HG03103 (cell line): Measurements from ENCODE around the gene SYT15.
"Not testable (repeated sequence)": the region's sequence is repeated elsewhere in the genome, so short reads cannot be mapped to it uniquely, and the experiment has no call there.

Experiments used
- ATAC-seq: cut with Tn5 transposase; IDR thresholded peaks from one replicate; pipeline ENCODE4 v1.9.1; 2021; ENCODE audit warnings: low read depth; ENCODE audit not compliant: unreplicated experiment

SYT15 gene

DNA sequence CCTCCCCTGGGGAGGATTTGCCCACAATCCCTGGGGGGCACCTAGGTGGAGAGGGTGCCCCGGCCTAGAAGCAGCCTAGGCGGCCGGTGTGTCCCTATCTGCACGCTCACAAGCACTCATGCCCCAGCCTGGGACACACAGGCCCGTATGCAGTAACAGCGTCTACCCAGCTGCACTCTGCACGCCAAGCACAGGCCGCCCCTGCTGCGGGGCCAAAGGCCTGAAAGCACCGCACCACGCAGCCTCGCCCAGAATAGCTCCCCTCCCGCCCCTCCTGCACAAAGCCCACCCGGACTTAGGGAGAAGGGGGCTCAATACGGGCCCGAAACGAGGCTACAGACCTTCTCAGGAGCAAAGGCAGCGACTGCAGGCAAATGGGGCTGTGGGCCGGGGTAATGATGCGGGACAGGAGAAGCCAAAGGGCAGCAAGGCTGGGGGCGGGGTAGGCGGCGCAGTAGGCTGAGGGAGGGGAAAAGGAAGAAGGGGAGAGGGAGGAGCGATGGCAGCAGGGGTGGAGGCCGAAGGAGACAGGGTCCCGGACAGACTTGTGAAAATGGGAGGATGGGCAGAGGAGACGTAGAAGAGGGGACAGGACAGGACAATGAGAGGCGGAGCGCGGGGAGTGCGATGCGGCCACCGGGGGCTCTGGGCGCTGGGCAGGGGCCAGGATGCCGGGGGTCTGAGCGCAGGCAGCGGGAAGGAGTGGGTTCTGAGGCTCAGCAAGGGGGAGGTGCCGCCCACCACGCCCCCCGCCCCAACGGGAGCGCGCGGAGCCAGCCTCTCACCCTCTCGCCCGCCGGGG is 23.0 kb upstream of the SYT15 start:
- ATAC-seq: no peak

DNA sequence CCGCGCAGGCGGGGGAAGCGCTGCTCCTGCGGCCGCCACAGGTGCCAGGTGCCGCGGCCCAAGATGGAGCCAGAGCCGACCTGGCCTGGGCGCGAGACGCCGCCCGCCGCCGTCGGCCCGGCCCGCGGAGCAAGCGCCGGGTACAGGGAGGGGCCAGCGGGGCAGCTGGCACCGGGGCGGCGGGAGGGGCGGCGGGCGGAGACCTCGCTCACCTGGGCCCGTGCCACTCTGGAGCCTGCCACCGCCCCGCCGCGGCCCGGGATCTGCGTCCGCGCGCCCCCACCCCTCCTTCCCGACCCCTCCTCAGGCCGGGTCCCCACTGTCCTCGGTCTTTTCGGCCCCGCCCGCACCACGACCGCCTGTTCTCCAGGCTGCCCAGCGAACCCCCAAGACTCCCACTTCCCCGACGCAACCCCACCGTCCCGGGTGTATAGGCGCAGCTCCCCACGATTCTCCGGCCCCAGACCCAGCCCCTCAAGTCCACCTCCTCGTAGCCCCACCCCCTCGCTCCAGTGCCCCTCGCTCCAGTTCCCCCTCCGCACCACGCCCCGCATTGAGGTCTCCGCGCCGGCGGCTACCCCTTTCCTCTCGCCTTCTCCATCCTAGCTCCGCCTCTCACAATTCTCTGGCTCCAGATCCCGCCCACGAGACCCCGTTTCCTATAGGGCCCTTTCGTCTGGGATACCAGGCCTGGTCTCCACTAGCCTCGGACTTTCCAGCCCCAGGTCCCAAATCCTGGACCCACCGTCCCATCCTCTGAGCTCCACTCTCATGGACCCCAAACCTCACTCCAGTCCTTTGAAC is 22.2 kb upstream of the SYT15 start, which contains the start of gene GPRIN2:
Gene GPRIN2 (minus strand): TSS at position 144 of the 804 bp plus-strand sequence. CDS start 5,922 bp downstream, outside the sequence.
- ATAC-seq: no peak

DNA sequence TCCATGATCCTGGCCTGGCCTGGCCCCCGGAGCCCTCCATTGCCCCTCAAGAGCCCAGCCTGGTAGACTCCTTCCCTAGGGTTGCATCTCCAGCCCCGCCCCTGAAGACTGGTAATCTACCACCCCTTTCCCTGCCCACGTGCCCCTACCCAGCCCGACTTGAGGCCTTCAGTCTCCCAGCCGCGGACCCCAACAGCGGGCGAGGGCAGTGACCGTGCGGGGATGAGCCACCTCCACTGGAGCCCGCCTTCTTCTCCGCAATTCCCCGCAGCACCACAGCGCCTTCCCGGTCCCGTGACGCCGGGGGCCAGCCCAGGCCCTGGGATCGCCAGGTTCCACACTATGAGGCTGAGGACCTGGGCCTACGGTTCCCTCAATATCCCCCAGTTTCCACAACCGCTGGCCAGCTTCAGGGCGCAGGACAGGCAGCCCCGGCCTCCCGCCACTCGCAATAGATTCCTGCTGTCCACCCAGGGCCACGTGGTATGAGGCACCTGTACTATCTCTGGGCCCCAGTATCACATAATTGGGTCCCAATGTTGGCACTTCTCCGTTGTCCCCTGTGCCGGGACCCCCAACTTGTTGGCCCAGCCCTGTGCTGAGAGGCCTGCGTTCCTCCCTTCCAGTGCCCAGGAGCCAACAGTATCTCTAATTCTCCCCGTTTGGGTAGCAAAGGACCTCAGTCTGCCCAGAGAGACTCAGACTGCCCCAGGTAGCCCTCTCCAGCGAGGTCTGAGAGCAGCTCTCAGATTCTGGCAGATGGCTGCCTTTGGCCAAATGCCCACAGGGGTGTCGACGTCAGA is 21.4 kb upstream of the SYT15 start:
- ATAC-seq: no peak

DNA sequence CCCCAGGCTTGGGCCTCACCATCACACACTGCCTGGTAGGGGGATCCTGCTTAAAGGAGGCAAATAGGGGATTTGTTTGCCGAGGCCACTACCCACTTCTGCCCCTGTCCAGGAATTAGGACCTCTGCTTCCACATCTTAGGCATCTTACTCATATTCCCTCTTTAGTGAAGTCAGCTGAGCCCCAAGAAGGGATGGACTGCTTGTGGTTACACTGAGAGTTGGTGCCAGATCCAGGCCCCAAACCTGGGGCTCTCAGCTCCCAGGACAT is 20.9 kb upstream of the SYT15 start:
- ATAC-seq: no peak

DNA sequence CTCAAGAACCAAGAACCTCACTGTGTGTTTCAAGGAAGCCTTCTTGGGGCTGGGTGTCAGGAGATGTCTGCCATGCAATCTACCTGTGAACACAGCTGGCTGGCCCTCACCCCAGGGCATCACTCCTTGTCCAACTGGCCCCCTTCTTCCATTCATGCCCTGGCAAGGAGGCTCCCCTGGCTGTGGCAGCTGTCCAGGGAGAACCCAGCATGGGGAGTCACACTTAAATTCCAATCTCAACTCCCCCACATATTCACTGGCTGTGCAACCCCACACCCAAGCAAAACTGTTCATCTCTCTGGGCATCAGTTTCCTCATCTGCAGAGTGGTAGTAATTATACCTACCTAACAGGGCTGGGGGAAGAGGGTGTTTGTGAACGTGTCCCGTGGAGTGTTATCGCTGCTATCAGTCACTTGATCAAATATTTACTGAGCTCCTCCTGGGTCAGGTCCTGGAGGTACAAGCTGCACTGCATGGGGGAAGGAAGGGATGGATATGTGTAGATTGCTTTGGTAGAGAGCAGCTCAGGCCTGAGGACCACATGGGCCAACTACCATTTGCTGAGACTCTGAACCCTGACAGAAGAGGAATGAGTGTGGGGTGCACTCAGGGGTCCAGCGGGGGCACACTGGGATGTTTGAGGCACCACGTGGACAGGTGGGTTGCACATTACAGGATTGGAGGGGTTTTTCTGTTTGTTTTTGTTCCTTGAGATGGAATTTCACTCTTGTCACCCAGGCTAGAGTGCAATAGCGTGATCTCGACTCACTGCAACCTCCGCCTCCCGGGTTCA is 20.3 kb upstream of the SYT15 start:
- ATAC-seq: no peak

DNA sequence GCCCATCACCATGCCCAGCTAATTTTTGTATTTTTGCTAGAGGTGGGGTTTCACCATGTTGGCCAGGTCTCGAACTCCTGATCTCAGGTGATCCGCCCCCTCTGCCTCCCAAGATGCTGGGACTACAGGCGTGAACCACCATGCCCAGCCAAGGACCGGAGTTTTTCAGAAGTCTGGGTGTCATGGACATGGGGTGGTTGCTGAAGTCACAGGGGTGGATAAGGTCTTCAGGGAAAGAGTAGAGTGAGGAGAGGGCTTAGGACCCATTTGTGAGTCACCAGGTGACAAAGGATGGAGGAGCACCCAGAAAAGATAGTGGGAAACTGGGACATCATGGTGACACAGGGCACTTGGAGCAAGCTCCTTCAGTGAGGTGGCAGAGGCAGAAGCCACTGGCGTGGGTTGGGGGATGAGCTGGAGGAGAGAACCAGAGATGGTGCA is 19.7 kb upstream of the SYT15 start:
- ATAC-seq: no peak

DNA sequence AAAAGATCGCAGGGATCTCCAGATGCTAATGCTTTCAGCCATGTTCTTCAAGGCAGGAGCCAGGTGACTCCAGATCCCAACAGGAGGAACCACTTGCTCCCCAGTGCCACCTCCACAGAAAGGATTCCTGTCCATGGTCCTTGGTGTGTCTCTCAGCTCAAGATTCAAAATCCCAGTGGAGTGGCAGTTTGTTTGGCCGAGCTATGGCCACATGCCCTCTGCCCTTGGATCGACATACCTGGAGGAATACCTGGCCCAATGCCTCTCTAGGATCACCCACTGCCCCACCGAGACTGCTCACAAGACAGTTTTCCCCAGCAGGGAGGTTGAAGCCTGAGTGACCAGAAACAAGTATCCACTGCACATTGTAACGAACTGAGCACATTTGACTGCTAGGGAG is 18.5 kb upstream of the SYT15 start:
- ATAC-seq: no peak

DNA sequence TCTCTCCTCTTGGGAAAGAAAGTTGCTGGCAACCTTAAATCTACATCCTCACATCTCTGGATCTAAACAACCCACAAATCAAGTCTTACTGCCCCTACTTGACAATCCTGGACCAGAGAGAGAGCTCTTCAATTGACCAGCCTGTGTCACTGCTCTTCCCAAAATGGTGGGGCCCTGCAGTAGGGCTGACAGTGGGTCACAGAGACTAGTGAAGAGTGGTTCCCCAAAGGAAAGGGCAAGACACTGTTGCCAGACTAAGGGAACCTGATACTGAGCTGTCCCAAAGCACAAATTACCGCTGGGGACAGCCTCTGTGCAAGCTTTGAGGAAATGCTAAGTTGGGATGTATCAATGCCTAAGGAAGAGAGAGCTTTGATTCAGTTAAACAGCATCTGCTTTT is 18.0 kb upstream of the SYT15 start:
- ATAC-seq: no peak

DNA sequence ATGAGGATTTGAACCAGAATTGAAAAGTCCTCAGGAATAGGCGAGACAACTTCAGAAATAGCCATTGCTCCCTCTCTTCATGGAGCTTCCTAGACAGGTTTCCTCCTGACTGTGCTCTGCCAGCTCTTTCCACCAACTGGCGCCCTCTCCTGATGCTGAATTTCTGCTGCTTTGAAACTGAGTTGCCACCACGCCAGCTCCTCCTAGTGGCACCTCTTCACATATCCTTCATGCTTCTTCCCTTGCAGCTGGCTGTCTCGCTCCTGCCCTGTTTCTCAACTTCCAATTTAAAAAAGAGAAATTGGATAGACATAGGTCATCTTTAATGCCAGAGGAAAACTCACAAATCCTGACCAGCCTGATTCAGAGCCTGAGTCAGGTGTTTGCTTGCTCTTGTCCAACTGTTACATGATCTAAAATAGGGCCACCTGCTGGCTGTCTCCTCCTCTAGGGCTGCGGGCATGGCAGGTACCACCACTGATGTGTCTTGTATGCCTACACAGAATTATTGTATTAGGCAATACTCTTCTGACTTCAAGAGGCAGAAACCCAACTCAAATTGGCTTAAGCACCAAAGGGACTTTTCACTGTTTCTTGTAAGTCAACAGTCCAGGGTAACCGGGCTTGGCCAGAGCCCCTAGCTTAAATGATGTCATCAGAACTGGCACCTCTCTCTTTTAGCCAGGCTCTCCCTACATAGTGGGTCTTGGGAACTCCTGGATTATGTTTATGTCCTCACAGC is 13.2 kb upstream of the SYT15 start:
- ATAC-seq: peak; percentile 84

DNA sequence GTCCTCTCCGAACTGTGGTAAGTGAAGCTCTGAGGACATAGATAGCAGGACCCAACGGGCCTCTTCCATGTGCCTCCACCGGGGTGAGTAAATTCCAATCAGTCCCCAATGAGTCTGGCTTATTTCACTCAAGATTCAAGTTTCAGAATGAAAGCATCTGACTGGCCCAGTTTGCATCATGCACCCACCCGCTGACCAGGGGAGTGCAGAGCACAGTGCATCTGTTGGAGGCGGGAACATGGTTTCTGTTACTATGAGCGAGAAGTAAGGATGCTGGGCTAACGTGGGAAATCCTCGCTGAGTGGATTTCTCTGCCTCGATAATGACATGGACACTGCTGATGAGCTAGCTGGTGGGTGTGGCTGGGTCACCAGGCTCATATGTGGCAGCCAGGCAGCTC is 11.8 kb upstream of the SYT15 start:
- not testable (repeated sequence) for ATAC-seq

DNA sequence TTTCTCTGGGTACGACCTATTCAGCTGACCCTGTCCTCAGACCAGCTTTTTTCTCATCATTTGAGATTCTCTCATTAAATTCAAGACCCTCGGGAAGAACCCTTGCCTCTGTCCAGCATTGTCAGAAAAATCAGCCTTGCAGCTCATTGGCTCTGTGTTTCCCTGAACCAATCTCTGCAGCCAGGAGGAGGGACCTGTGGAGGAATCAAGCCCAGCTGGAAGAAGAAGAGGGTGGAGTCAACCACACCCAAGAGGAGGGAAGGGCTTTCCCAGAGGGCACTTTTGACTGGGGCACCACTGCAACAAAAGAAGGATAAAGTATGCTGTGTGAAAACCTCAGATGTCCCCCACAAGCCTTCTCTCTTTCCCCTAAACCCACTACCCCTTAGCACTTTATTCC is 8.3 kb upstream of the SYT15 start:
- ATAC-seq: not testable (repeated sequence)

DNA sequence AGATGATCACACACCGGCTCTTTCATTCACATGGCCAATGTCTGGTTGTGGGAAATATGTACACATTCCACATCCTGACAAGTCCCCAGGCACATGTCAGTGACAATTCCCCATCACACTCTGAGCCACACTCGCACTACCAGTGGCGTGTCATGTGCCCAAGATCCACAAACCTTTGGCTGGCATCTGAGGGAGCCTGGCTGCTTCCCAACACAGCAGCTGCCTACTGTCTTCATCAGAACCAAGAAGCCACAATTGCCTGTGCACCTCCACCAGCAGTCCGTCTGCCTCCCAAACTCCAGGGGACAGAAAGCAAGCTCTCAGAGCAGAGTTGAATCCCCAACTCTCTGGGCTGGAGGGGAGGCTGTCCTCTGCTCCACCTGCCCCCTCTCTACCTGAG is 6.2 kb upstream of the SYT15 start:
- not testable (repeated sequence) for ATAC-seq

DNA sequence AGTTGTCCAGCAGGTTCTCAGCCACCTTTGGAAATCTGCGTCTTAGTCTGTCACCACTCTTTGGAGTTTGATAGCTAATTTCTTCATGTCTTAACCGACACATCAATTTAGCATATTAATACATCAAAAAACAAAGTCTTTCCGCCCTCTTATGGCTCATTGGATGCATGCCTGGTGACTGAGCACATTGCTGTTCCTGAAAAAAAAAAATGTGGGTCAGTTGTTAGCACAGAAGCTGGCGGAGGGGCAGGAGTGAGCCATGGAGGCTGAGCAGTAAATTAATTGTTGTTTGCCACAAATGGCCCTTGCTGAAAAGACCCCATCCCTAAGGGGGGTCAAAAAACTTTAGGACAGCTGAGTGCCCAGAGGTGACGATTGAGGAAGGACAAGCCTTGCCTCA is 5.6 kb upstream of the SYT15 start:
- not testable (repeated sequence) for ATAC-seq

DNA sequence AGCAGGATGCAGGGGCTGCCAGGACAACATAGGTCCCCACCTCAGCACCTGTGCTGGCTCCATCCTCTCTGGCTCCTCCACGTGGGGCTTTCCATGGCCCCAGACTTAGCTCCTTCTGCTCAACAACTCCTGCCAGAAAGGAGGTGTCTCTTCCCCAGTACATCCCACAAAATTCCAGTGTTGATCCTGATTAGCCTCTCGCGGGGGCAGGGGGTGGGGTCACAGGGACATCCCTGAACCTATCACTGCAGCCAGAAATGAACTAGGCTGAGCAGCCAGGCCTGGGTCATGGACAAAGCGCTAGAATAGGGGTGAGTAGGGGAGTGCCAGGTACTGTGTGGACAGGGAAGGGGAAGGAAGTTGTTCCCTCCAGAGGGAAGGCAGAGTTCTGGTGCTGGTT is 5.0 kb upstream of the SYT15 start:
- not testable (repeated sequence) for ATAC-seq

DNA sequence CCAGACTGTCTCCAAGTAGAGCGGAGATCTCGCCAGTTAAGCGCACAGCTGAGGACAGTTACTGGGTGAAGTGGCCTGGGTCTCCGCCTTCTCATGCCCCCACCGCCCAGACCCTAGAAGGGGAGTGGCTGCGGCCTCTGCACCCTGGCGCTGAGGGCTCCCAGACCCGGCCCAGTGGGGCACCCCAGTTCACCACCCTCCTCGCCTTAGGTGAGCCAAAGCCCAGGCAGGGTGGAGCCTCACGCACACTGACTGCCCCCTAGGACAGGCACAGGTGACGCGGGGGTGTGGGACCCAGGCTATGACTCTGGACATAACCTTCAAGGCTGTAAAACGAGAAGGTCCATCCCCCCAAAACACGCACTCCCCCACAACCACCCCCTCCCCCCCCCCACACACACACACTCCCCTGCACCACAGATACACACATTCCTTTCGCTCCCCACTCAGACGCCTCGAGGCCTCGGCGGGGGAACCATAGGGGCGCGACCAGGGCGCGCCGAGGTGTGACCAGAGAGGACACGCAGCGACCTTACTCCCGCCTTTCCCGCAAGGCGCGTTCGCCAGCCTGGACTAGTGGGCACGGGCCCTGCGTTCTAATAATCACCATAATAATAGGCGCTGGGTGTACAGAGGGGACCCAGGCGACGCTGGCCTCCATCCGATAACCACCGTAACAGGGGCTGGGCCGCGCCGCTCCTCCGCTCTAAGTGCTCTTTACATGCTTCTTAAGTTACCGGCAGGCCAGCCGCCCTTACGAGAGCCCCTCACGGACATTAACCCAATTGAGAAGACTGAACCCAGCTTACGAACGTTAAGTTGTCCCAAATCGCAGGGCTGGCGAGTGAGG is 1.1 kb upstream of the SYT15 start:
- not testable (repeated sequence) for ATAC-seq

DNA sequence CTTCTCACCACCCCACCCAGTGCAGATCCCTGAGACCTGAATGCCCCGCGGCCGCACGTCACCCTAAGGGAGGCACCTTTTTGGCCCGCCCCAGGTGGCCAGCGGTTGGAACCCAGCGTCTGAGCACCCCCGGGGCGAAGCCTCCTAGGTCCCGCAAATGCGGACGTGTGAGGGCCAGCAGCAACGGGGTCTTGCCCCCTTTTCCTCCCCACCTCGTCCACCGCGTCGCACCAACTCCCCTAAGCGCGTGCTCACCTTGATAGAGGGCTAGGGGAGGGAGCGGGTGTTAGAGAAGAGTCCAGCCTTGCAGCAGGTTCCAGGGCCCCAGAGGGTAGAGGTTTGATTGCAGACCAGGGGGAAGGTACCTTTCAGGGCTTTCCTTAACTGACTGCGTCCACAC is 450 bp downstream of the SYT15 start:
- ATAC-seq: not testable (repeated sequence)

DNA sequence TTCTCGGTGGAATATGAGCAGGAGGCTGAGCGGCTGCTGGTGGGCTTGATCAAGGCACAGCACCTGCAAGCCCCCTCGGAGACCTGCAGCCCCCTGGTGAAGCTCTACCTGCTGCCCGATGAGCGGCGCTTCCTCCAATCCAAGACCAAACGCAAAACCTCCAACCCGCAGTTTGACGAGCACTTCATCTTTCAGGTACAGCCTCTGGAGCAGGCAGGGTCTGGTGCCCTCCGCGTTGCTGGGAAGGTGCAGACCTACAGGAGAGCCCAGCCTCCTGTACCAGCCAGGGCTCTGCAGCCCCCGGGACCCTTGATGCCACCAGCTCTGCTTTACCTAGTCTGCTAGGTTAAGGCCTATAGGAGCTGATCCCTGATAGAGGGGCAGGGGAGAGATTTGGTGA is 3.1 kb downstream of the SYT15 start:
- ATAC-seq: not testable (repeated sequence)

DNA sequence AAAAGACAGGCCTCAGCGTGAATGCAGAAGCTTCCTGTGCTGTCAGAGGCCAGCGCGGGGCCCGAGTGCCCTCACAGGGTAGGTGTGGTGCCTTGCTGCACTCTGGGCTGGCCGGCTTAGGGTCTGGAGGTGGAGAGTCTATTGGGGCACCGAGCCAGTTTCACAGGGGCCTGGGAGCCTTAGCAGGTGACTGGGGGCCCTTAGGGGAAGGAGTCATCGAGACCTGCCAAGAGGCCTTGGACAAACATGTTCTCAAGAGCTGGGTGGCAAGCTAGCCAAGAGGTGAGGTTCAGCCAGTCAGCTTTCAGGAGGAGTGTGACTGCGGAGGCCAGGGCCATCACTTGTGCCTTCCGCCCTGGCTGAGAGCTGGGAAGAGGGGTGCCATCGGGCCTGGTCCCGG is 3.6 kb downstream of the SYT15 start:
- ATAC-seq: not testable (repeated sequence)

DNA sequence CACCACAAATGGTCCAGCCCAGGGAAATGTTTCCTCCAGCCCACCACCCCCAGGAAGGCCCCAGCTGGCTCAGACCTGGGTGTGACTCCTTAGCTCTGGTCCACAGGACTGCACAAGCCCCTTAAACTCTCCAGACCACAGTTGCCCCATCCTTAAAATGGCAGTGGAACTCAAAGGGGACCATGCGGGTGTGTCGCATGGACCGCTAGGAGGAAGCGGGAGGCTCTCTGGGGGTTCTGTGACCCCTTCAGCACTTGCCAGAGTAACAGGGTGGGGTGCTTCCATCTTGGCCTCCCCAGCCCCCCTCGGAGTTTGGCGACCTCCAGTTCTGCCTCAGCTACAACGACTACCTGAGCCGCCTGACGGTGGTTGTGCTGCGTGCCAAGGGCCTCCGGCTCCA is 5.3 kb downstream of the SYT15 start:
- ATAC-seq: not testable (repeated sequence)
